Fibroblast of upper back skin (primary cell): ENCODE results near the gene QRFP.
"Not testable (repeated sequence)": the region's sequence is repeated elsewhere in the genome, so short reads cannot be mapped to it uniquely, and the experiment has no call there.

Experiments
- DNase-seq: peaks from one replicate; pipeline ENCODE4 v3.0.0-alpha.2; 2013

The QRFP gene

GRCh38 chr9:130870491-130871381 is 25.9 kb downstream of the QRFP start:
- no peak for DNase-seq

GRCh38 chr9:130869250-130869649 is 27.4 kb downstream of the QRFP start:
- peak; percentile 34 for DNase-seq

GRCh38 chr9:130868230-130868629 is 28.4 kb downstream of the QRFP start:
- DNase-seq = peak; percentile 50

- no peak for DNase-seq
Observed at GRCh38 chr9:130867556-130867955, 29.1 kb downstream of the QRFP start.

GRCh38 chr9:130866474-130866965 is 30.1 kb downstream of the QRFP start:
- peak; percentile 91 for DNase-seq

GRCh38 chr9:130865921-130866320 is 30.7 kb downstream of the QRFP start:
- DNase-seq = no peak

GRCh38 chr9:130864541-130864940 is 32.1 kb downstream of the QRFP start:
- DNase-seq = no peak

GRCh38 chr9:130862747-130863146 is 33.9 kb downstream of the QRFP start:
- DNase-seq = no peak

- no peak for DNase-seq
Observed at GRCh38 chr9:130862217-130862616, 34.4 kb downstream of the QRFP start.

- DNase-seq = no peak
Observed at GRCh38 chr9:130861372-130862180, 35.0 kb downstream of the QRFP start.

GRCh38 chr9:130860458-130861316 is 35.9 kb downstream of the QRFP start:
- peak; percentile 96 for DNase-seq

GRCh38 chr9:130858739-130859705 is 37.6 kb downstream of the QRFP start:
- DNase-seq = no peak

- DNase-seq = peak; percentile 93
Observed at GRCh38 chr9:130857864-130858738, 38.5 kb downstream of the QRFP start.

GRCh38 chr9:130856474-130856873 is 40.1 kb downstream of the QRFP start:
- no peak for DNase-seq

- no peak for DNase-seq
Observed at GRCh38 chr9:130854835-130855234, 41.8 kb downstream of the QRFP start.

GRCh38 chr9:130854092-130854491 is 42.5 kb downstream of the QRFP start:
- no peak for DNase-seq

GRCh38 chr9:130852801-130853200 is 43.8 kb downstream of the QRFP start:
- no peak for DNase-seq

GRCh38 chr9:130849356-130849755 is 47.3 kb downstream of the QRFP start:
- no peak for DNase-seq

GRCh38 chr9:130848514-130848913 is 48.1 kb downstream of the QRFP start:
- not testable (repeated sequence) for DNase-seq
